Spleen (tissue), 11 donors: Measurements from ENCODE around the gene UNC5A. TPM values are rescaled to one million over a fixed set of nuclear protein-coding genes. Genes with fewer than 3 reads are reported as not detected.

ENCODE experiments used
- DNase-seq: peaks from one replicate; pipeline ENCODE4 v3.0.0-alpha.2; 2020
- H3K27ac ChIP-seq, 8 donors: fragments of 200-600 bp; sonication (generic) in 7 of 8; 1 replicate in 4 of 8; 2 replicates in 4 of 8; pipeline versions ENCODE4 v1.5.0 to v1.8.0; 2016 to 2021; ENCODE audit warnings: inconsistent platforms in 4 of 8, mild to moderate bottlenecking in 4 of 8, moderate library complexity in 1 of 8
- H3K27me3 ChIP-seq, 7 donors: fragments of 200-600 bp; sonication (generic) in 6 of 7; replicated peaks in 1 of 7; 1 replicate in 4 of 7; 2 replicates in 3 of 7; pipeline versions ENCODE4 v1.5.0 to v1.8.0; 2016 to 2021; ENCODE audit warnings: inconsistent platforms in 3 of 7, mild to moderate bottlenecking in 1 of 7
- H3K36me3 ChIP-seq, 6 donors: fragments of 200-600 bp; sonication (generic) in 5 of 6; 1 replicate in 4 of 6; 2 replicates in 2 of 6; pipeline versions ENCODE4 v1.5.0 to v1.8.0; 2016 to 2021; ENCODE audit warnings: inconsistent platforms in 2 of 6
- H3K4me1 ChIP-seq, 6 donors: fragments of 200-600 bp; sonication (generic) in 5 of 6; 1 replicate in 3 of 6; 2 replicates in 3 of 6; pipeline versions ENCODE4 v1.5.0 to v1.8.0; 2016 to 2021; ENCODE audit warnings: inconsistent platforms in 3 of 6
- H3K4me3 ChIP-seq, 8 donors: fragments of 200-600 bp; sonication (generic) in 7 of 8; 1 replicate in 4 of 8; 2 replicates in 4 of 8; pipeline versions ENCODE4 v1.5.0 to v1.8.0; 2016 to 2021; ENCODE audit warnings: inconsistent platforms in 4 of 8, mild to moderate bottlenecking in 4 of 8, moderate library complexity in 2 of 8
- H3K9me3 ChIP-seq, 8 donors: fragments of 200-600 bp; sonication (generic) in 7 of 8; 1 replicate in 4 of 8; 2 replicates in 4 of 8; pipeline versions ENCODE4 v1.5.0 to v1.8.0; 2016 to 2021; ENCODE audit warnings: inconsistent platforms in 4 of 8
- CTCF ChIP-seq, 11 experiments: fragments of 200-600 bp in 7 of 11; fragments of 450-650 bp in 4 of 11; sonication (generic) in 4 of 11; IDR thresholded peaks in 8 of 11; conservative IDR thresholded peaks in 3 of 11; 1 replicate in 7 of 11; 2 replicates in 4 of 11; pipeline versions ENCODE4 v1.4.0 to v1.8.0; 2016 to 2021; ENCODE audit warnings: antibody characterized with exemption in 11 of 11, inconsistent platforms in 4 of 11, mild to moderate bottlenecking in 1 of 11
- POLR2A ChIP-seq, 3 donors: fragments of 450-650 bp; IDR thresholded peaks; one replicate each; pipeline ENCODE4 v1.5.1; 2017; ENCODE audit warnings: antibody characterized with exemption in 3 of 3, mild to moderate bottlenecking in 1 of 3
- POLR2AphosphoS5 ChIP-seq, 3 donors: sonication (generic); formaldehyde crosslinking; IDR thresholded peaks; one replicate each; pipeline ENCODE4 v1.5.1; 2017; ENCODE audit warnings: antibody characterized with exemption in 3 of 3
- WGBS, 5 donors: extraction: QIAGEN DNeasy Blood & Tissue Kit in 3 of 5; methylation state at CpG; one replicate each; pipeline versions ENCODE4 v1.1.5 to v1.1.7; 2013 to 2018; 5-methylcytosine and 5-hydroxymethylcytosine counted together
- intact Hi-C: fragments of 100-400 bp; cut with DNase I; formaldehyde crosslinking; loops from one replicate; pipeline ENCODE4 v1.15.0; 2023; ENCODE audit warnings: low total_unique reads
- polyA plus RNA-seq, 3 donors: library from polyadenylated mRNA; stranded (reverse); fragments of 200-250 nt; gene quantifications; one replicate each; pipeline ENCODE4 v1.2.1, GENCODE V29; 2013
- total RNA-seq, 7 donors: library from RNA; depleted of rRNA in 3 of 7; stranded (reverse); fragments of >200 nt in 3 of 7; fragmentation: NEBNext Ultra II Directional in 4 of 7; extraction: Animal tissue kit (Norgen Biotek cat#: 25700) in 4 of 7; gene quantifications; one replicate each; pipeline versions ENCODE4 v1.1.0 to v1.2.1, GENCODE V29; 2016 to 2021
- donor health status: healthy with polysubstance abuse.
- donor health status: DM: no; HTN: no; CAD: no; lungs with moderate emphysema.
- donor health status: DM: no; HTN: no; CAD: no.
- donor health status: Bipolar disorder and iron deficiency.
- donor health status: healthy.
- donor health status: DM: no; HTN: no; CAD: no.
- donor health status: DM: yes; HTN: yes; CAD: no.

UNC5A gene
- total and polyA plus RNA-seq, 10 donors = 0.03 to 0.06 TPM; not detected in 8

DNA sequence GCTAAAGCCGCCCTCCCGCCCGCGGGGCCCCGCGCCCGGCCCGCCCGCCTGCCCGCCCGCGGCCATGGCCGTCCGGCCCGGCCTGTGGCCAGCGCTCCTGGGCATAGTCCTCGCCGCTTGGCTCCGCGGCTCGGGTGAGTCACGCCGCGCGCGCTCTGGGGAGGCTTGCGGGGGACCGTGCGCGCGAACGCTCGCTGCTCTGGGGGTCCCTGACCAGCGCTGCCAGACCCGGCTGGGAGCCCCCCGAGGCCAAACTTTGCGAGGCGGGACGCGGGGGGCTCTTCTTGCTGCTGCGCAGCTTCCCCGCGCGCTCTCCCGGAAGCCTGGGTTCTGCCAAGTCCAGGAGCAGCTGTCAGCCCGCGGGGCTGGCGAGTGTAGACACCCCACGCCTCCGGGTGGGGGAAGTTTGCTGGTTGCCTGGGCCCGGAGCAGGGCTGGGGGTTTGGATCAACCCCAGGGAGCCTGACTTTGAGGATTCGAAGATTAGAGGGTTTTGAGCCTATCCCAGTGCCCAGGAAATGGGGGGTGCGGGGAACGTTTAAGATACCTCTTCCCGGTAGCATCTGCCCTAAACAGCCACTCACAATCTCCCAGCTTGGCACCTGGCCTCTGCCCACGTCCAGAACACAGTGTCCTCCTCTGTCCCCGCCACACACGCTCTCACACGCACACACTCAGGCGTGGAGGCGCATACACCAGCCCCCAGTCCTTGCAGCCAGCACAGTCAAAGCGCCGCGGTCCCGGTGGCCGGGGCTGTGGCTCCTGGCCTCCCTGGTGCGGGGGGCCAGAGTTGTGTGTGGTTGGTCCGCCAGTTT, 535 bp downstream of the UNC5A start:
- Histone ChIP-seq H3K27me3 (peaks cover 2 to 98% (median 66%) of the 10 kb centered on the region in 7 donors), H3K9me3 (no peaks in the 10 kb centered on the region), H3K4me1 (peaks cover 10 to 25% (median 19%) of the 10 kb centered on the region in 6 donors), H3K36me3 (no peaks in the 10 kb centered on the region), H3K27ac (no peak overlapping the region), H3K4me3 (peak overlapping the region in 7 of 8 donors; percentile 32 to 68 (median 38))
- TF ChIP-seq POLR2A (IDR thresholded peaks at IDR 0.05) (no peak), POLR2AphosphoS5 (IDR thresholded peaks at IDR 0.05) (no peak), CTCF (IDR thresholded peaks at IDR 0.05 in 8 of 11, conservative IDR thresholded peaks at IDR 0.05 in 3 of 11) (no peak)
- DNase-seq = no peak
- WGBS, 5 donors = 3 to 16% (median 4%) methylated on average over 20 to 68 of the region's 68 CpGs
- intact Hi-C loops = no loop called here

GRCh38 chr5:176812269-176813259, 2.2 kb downstream of the UNC5A start:
- peaks cover 2 to 99% (median 83%) of the 10 kb centered on the region in 7 donors for H3K27me3 ChIP-seq
- TF ChIP-seq POLR2AphosphoS5 (IDR thresholded peaks at IDR 0.05) (no peak), POLR2A (IDR thresholded peaks at IDR 0.05) (no peak), CTCF (IDR thresholded peaks at IDR 0.05 in 8 of 11, conservative IDR thresholded peaks at IDR 0.05 in 3 of 11) (peak in 4 of 11 experiments; percentile 11 to 27 (median 17))
- DNase-seq = no peak
- H3K27ac ChIP-seq = no peak overlapping the region
- intact Hi-C loops = no loop called here
- H3K4me1 ChIP-seq = peaks cover 10 to 33% (median 24%) of the 10 kb centered on the region in 6 donors
- WGBS, 5 donors = 34 to 47% (median 37%) methylated on average over 24 to 37 of the region's 37 CpGs
- H3K4me3 ChIP-seq = no peak overlapping the region
- H3K9me3 ChIP-seq = no peaks in the 10 kb centered on the region
- no peaks in the 10 kb centered on the region for H3K36me3 ChIP-seq

DNA sequence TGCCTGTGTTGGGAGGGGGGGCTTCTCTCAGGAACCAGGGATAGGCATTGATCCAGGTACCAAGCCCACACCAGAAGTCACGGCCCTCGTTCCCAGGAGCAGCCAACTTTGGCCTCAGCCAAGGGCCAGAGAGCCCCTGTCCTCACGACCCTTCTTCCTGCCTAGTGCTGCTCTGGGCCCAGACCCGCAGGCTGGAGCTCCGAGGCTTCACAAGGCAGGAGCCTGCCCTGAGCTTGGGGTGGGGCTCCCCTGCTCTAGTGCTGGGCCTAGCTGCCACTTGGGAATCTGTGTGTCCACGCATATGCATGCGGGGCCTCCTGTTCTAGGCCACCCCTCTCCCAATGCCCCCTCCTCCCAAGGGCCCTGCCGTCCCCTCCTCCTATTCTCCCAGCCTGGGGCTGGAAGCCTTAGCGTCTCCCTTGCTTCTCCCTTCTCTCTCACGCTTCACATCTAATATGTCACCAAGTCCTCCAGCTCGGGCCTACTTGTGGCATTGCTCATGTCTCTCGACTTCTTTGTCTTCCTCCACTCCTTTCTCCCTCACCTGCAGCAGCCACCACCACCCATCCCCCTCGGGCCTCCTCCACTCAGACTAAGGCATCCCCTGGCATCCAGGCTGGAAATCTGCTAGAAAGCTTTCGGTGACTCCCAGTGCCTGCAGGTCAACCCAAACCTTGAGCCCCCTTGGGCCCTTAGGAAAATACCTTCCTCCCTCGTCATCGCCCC, 3.4 kb downstream of the UNC5A start:
- Histone ChIP-seq H3K4me3 (no peak overlapping the region), H3K27me3 (peaks cover 2 to 100% (median 93%) of the 10 kb centered on the region in 7 donors), H3K4me1 (peaks cover 17 to 44% (median 35%) of the 10 kb centered on the region in 6 donors), H3K27ac (no peak overlapping the region), H3K36me3 (no peaks in the 10 kb centered on the region), H3K9me3 (no peaks in the 10 kb centered on the region)
- WGBS, 5 donors = 69 to 77% (median 71%) methylated on average over 14 to 16 of the region's 16 CpGs
- TF ChIP-seq CTCF (IDR thresholded peaks at IDR 0.05 in 8 of 11, conservative IDR thresholded peaks at IDR 0.05 in 3 of 11) (no peak), POLR2A (IDR thresholded peaks at IDR 0.05) (no peak), POLR2AphosphoS5 (IDR thresholded peaks at IDR 0.05) (no peak)
- DNase-seq = no peak
- intact Hi-C loops = no loop called here
